Common myeloid progenitor, CD34-positive (primary cell): ENCODE measurements around the gene KCNF1.
A peak's percentile ranks its signal among the peaks of the same experiment; 100 is the strongest.

Experiments used
- CTCF ChIA-PET: fragments of 350-600 bp; sonication (Branson Sonifier 250); formaldehyde crosslinking; loops from one replicate; lab custom pipeline; 2021; ENCODE audit warnings: antibody characterized with exemption; lab: Charles Lee
- POLR2A ChIA-PET: fragments of 350-600 bp; sonication (Branson Sonifier 250); formaldehyde crosslinking; loops from one replicate; lab custom pipeline; 2021; ENCODE audit warnings: antibody characterized with exemption; lab: Charles Lee
- DNase-seq, 3 donors: peaks; one replicate each; pipeline versions ENCODE4 v3.0.0 to v3.0.0-alpha.2; 2013
- H3K27ac ChIP-seq, 2 experiments: 1 replicate in 1 of 2; 2 replicates in 1 of 2; pipeline ENCODE4 v1.7.0; 2013; ENCODE audit warnings: inconsistent platforms in 2 of 2, low read length in 2 of 2, mild to moderate bottlenecking in 2 of 2, low read depth in 1 of 2, moderate library complexity in 1 of 2; ENCODE audit not compliant: severe bottlenecking in 2 of 2, insufficient read depth in 1 of 2, poor library complexity in 1 of 2
- H3K27me3 ChIP-seq, 5 experiments: replicated peaks in 2 of 5; 1 replicate in 3 of 5; 2 replicates in 2 of 5; pipeline versions ENCODE4 v1.6.1 to v1.7.0; 2013; ENCODE audit warnings: low read length in 4 of 5, mild to moderate bottlenecking in 2 of 5, moderate library complexity in 2 of 5, inconsistent platforms in 1 of 5; ENCODE audit not compliant: insufficient read depth in 5 of 5, control insufficient read depth in 4 of 5
- H3K36me3 ChIP-seq, 4 experiments: 1 replicate in 2 of 4; 2 replicates in 2 of 4; pipeline versions ENCODE4 v1.6.1 to v1.7.0; 2013; ENCODE audit warnings: low read length in 3 of 4, control low read depth in 1 of 4, mild to moderate bottlenecking in 1 of 4; ENCODE audit not compliant: control insufficient read depth in 4 of 4, insufficient read depth in 4 of 4
- H3K4me1 ChIP-seq, 4 experiments: 1 replicate in 3 of 4; 2 replicates in 1 of 4; pipeline versions ENCODE4 v1.6.1 to v1.7.1; 2013; ENCODE audit warnings: low read length in 3 of 4, mild to moderate bottlenecking in 3 of 4, control low read depth in 1 of 4, inconsistent platforms in 1 of 4, moderate library complexity in 1 of 4; ENCODE audit not compliant: control insufficient read depth in 4 of 4, insufficient read depth in 4 of 4; ENCODE audit errors: control extremely low read depth in 1 of 4
- H3K4me3 ChIP-seq, 7 experiments: 1 replicate in 4 of 7; 2 replicates in 3 of 7; pipeline versions ENCODE4 v1.5.1 to v1.7.0; 2013; ENCODE audit warnings: mild to moderate bottlenecking in 7 of 7, low read length in 6 of 7, moderate library complexity in 6 of 7, inconsistent platforms in 2 of 7, low read depth in 2 of 7, control low read depth in 1 of 7; ENCODE audit not compliant: insufficient read depth in 4 of 7, control insufficient read depth in 1 of 7; ENCODE audit errors: extremely low read depth in 1 of 7
- H3K9me3 ChIP-seq, 5 experiments: 1 replicate in 4 of 5; 2 replicates in 1 of 5; pipeline versions ENCODE4 v1.6.1 to v1.7.1; 2013; ENCODE audit warnings: low read length in 4 of 5, mild to moderate bottlenecking in 2 of 5, inconsistent platforms in 1 of 5, low read depth in 1 of 5, moderate library complexity in 1 of 5; ENCODE audit not compliant: control insufficient read depth in 4 of 5, insufficient read depth in 2 of 5; ENCODE audit errors: control extremely low read depth in 1 of 5
- WGBS: methylation state at CpG from one replicate; pipeline ENCODE4 v1.1.5; 2013; ENCODE audit not compliant: insufficient coverage; 5-methylcytosine and 5-hydroxymethylcytosine counted together

KCNF1 gene

DNA sequence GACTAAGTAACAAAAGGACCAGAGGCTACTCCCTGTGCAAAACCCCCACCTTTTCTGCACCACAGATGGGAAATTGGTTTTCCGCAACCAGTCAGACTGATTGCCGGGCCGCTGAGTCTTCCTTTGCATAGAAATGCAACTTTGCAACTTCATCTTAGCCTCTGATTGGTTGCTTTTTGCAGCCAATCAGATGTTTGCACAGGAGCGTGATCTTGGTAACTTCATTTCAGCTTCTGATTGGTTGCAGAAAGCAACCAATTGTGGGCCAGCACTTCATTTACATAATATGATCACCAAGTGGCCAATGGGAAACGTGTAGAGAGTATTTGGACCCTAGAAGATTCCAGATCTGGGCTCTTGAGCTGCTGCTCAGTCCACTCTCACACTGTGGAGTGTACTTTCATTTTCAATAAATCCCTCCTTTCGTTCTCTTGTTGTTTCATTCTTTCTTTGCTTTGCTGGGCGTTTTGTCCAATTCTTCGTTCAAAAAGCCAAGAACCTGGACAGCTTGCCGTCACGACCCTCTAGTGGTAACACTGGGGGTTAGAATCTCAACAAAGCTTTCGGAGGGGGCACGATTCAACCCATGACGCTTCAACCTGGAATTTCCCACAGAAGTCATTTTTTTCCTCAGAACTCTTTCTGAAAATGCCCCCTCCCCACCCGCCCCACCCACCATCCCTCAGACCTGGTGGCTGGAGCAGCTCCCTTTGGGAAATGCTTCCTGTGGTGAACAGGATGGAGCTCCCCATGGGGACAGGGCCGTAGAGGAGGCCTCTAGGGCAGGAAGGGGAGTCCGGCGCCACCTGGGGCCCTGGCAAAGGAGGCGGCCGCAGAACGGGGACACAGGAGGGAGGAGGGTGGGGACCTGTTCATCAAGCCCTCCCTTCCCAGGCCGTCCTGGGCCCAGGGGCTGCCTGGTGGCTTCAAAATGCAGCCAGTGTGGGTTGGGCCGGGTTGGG is 31.8 kb upstream of the KCNF1 start:
- ChIA-PET CTCF (no interaction called here), POLR2A (no interaction called here)
- peaks cover 0 to 9% (median 0%) of the 10 kb centered on the region in 5 experiments for H3K27me3 ChIP-seq
- H3K27ac ChIP-seq: no peak overlapping the region
- peaks cover 3 to 4% (median 4%) of the 10 kb centered on the region in 4 experiments for H3K4me1 ChIP-seq
- H3K36me3 ChIP-seq: no peaks in the 10 kb centered on the region
- WGBS: 77% methylated on average over 17 of the region's 22 CpGs
- DNase-seq: no peak
- H3K9me3 ChIP-seq: no peaks in the 10 kb centered on the region
- no peak overlapping the region for H3K4me3 ChIP-seq

DNA sequence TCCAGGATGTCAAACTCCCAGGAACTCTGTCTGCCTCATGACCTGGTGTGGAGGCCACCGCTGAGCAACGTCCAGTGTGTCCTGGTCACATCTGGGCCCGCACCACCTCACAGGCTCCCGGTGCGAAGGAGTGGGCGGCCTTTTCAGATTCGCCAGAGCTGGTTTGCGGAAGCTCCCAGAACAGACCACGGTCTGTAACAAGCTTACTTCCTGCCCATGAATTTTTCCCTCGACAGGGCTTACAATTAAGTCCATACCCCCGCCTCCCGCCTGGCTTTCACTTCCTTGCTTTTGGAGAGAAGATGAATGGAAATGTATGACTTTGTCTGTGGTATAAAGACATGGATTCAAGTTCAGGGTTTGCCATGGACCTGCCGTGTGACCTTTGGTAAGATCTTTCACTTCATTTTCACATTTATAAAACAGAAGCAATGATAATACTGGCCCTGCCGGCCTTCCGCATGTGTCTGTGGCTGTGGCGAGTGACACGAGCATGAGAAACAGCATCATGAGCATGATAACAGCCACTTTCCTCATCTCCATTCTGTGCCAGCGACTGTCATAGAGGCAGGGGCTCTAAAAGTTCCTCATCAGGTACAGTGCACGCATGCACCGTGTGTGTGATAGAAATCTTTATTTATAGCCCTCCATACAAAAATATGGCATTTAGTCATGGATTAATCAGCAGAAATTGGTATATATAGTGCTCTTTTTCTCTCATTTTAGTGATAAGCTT is 31.0 kb upstream of the KCNF1 start:
- no peaks in the 10 kb centered on the region for H3K9me3 ChIP-seq

DNA sequence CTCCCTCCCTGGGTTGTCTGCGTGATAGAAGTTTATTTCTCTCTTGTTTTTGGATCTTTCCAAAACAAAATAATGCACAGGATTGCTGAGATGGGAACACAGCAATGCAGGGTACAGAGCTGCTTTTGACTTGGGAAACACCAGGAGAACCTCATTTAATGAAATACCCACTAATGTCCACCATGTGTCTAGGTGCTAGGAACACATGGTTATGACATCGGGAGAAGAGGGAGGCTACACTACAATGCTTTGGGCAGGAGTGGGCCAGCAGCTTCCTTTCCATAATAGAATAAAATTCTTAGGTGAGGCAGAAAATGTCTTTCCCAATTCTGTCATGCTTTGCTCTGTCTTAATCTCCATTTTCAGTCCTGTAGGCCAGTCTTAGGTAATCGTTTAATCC is 29.2 kb upstream of the KCNF1 start:
- ChIA-PET POLR2A (no interaction called here), CTCF (interaction anchor here (0.7 to 1.1 kb wide), 2 partner anchors 9 to 45 kb away, joined by 3 read pairs; no protein-coding TSS in a partner anchor)
- WGBS: no CpG with 5 or more reads among the region's 3 CpGs
- H3K36me3 ChIP-seq: no peaks in the 10 kb centered on the region
- peaks cover 0 to 8% (median 0%) of the 10 kb centered on the region in 5 experiments for H3K27me3 ChIP-seq
- H3K4me1 ChIP-seq: peaks cover 0 to 3% (median 1%) of the 10 kb centered on the region in 4 experiments
- no peak overlapping the region for H3K27ac ChIP-seq
- H3K4me3 ChIP-seq: no peak overlapping the region
- H3K9me3 ChIP-seq: no peaks in the 10 kb centered on the region
- no peak for DNase-seq

More for the DNA sequence above, 31.0 kb upstream of the KCNF1 start:
- peak overlapping the region; percentile 15 to 19 for H3K27ac ChIP-seq
- peaks cover 0 to 9% (median 0%) of the 10 kb centered on the region in 5 experiments for H3K27me3 ChIP-seq
- DNase-seq: peak in 1 of 3 donors; percentile 86
- no peaks in the 10 kb centered on the region for H3K36me3 ChIP-seq
- WGBS: 37% methylated on average over 9 of the region's 20 CpGs
- ChIA-PET POLR2A (no interaction called here), CTCF (interaction anchor here (0.8 kb wide), 1 partner anchor 45 kb away, joined by 3 read pairs; no protein-coding TSS in a partner anchor)
- H3K4me1 ChIP-seq: peaks cover 3 to 4% (median 4%) of the 10 kb centered on the region in 4 experiments
- H3K4me3 ChIP-seq: peak overlapping the region in 1 of 7 experiments; percentile 0

DNA sequence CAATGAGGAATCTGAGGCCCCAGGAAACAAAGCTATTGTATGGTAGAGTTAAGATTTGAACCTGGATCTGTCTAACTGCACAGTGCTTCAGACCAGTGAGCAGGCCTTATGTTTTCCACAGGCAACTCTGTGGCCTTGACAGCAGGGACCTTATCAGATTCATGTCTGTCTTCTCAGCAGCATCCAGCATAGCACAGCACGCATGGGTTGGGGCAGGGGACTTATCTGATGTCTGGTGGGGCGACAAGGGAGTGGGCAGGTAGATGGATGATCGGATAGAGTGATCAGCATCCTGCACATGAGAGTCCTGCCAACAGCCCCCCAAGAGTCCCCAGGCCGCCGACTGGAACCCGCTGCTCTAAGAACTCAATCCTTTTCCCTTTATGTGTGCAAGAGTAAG is 28.7 kb upstream of the KCNF1 start:
- no peak overlapping the region for H3K4me3 ChIP-seq
- POLR2A ChIA-PET: no interaction called here

DNA sequence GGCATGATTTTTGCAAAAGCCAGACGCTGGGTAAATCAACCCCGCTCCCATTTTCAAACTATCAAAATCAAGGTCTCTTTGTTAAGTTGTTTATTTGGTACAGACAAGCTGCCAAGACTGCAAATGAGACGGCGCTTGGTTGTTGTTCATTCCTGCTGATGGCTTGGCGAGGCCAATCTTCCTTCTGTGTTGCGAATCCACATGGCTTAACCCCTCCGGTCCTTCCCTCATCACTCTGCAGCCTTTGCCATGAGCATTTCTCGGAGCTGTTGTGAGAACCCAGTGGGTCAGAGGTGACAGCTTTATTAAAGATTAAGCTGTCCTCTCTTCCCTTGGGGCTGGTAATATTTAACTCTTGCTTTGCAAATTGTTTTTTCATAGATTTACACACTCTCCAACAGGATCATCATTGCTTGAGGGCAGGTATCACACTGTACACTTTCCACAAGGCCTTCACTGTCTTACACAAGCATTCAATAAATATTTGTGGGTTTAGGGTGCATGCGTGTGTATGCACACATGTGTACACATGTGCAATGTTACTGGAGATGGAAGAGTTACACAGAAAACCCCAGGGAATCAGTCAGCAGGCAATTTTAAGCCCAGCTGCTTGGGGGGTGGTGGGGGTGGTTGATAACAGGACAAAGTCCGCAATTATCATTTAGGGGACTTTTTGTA is 27.8 kb upstream of the KCNF1 start:
- no peak for DNase-seq
- no peak overlapping the region for H3K27ac ChIP-seq
- H3K9me3 ChIP-seq: no peaks in the 10 kb centered on the region
- H3K36me3 ChIP-seq: no peaks in the 10 kb centered on the region
- ChIA-PET POLR2A (no interaction called here), CTCF (no interaction called here)
- H3K4me1 ChIP-seq: no peaks in the 10 kb centered on the region
- H3K4me3 ChIP-seq: no peak overlapping the region
- peaks cover 0 to 5% (median 0%) of the 10 kb centered on the region in 5 experiments for H3K27me3 ChIP-seq
- WGBS: 95% methylated on average over 7 of the region's 10 CpGs

More for the DNA sequence above, 28.7 kb upstream of the KCNF1 start:
- CTCF ChIA-PET: no interaction called here
- Histone ChIP-seq H3K36me3 (no peaks in the 10 kb centered on the region), H3K4me1 (no peaks in the 10 kb centered on the region), H3K27ac (no peak overlapping the region), H3K27me3 (peaks cover 0 to 5% (median 0%) of the 10 kb centered on the region in 5 experiments), H3K9me3 (no peaks in the 10 kb centered on the region)
- no peak for DNase-seq
- WGBS: 93% methylated on average over 3 of the region's 6 CpGs

DNA sequence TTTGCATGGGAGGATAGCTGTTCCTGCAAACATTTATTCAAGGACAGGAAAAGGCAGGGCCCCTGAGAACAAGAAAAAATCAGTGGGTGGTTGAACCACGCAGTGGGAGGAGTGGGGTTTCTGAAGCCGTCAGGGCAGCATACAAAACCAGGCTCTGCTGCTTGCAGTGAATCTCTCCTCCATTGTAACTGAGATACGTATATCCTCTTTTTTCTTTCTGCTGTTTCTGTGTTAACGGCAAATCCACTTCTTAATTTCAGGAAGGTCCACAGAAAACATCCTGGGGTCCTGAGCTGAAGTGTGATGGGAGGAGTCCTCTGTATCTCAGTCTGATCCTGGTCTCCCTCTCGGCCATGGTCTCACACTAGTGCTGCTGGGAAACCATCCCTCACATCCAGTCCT is 27.2 kb upstream of the KCNF1 start:
- no peaks in the 10 kb centered on the region for H3K9me3 ChIP-seq
- no peak for DNase-seq
- H3K4me1 ChIP-seq: no peaks in the 10 kb centered on the region
- no peaks in the 10 kb centered on the region for H3K36me3 ChIP-seq
- ChIA-PET POLR2A (interaction anchor here (0.6 kb wide), 1 partner anchor 15 kb away, joined by 4 read pairs; no protein-coding TSS in a partner anchor), CTCF (no interaction called here)
- WGBS: 62% methylated on average over 4 of the region's 5 CpGs
- no peak overlapping the region for H3K4me3 ChIP-seq
- H3K27me3 ChIP-seq: peaks cover 0 to 5% (median 0%) of the 10 kb centered on the region in 5 experiments
- no peak overlapping the region for H3K27ac ChIP-seq
